SK-N-SH (cell line): ENCODE measurements around the gene ZNF606.

Source experiments
- CHD2 ChIP-seq: fragments of 150-350 bp; IDR thresholded peaks from 2 replicates; pipeline ENCODE4 v1.6.1; 2018; ENCODE audit warnings: low read length; ENCODE audit not compliant: partially characterized antibody
- ELF1 ChIP-seq: IDR thresholded peaks from 2 replicates; pipeline ENCODE4 v1.4.0; 2012
- EP300 ChIP-seq, 2 experiments: IDR thresholded peaks; 2 replicates each; pipeline versions ENCODE4 v1.4.0 to v1.6.1; 2012; ENCODE audit warnings: borderline replicate concordance in 1 of 2, low read depth in 1 of 2, low read length in 1 of 2
- EZH2phosphoT487 ChIP-seq: fragments of 200-600 bp; sonication (generic); IDR thresholded peaks from 2 replicates; pipeline ENCODE4 v1.6.1; 2017; ENCODE audit warnings: low read depth, mixed run types, mild to moderate bottlenecking, antibody characterized with exemption, moderate library complexity, borderline replicate concordance
- GATA2 ChIP-seq: sonication (generic); formaldehyde crosslinking; IDR thresholded peaks from 2 replicates; pipeline ENCODE4 v1.5.0; 2020; ENCODE audit warnings: mild to moderate bottlenecking, missing genetic modification reagents
- NFIC ChIP-seq: IDR thresholded peaks from 2 replicates; pipeline ENCODE4 v1.4.0; 2012; ENCODE audit warnings: borderline replicate concordance
- POLR2AphosphoS5 ChIP-seq: IDR thresholded peaks from 2 replicates; pipeline ENCODE4 v1.6.1; 2012; ENCODE audit warnings: low read depth, low read length
- RCOR1 ChIP-seq: fragments of 150-350 bp; IDR thresholded peaks from 2 replicates; pipeline ENCODE4 v1.6.1; 2017; ENCODE audit warnings: antibody characterized with exemption, low read length
- RXRA ChIP-seq: IDR thresholded peaks from 2 replicates; pipeline ENCODE4 v1.4.0; 2012; ENCODE audit warnings: low read depth, mild to moderate bottlenecking, borderline replicate concordance
- SMC3 ChIP-seq: IDR thresholded peaks from 2 replicates; pipeline ENCODE4 v1.6.1; 2012; ENCODE audit warnings: low read depth, low read length, improper control_type of control experiment
- TAF1 ChIP-seq: IDR thresholded peaks from 2 replicates; pipeline ENCODE4 v1.6.1; 2012; ENCODE audit warnings: low read depth, mild to moderate bottlenecking, low read length, moderate library complexity, borderline replicate concordance
- YY1 ChIP-seq: IDR thresholded peaks from 2 replicates; pipeline ENCODE4 v1.4.0; 2012; ENCODE audit warnings: low read depth, mild to moderate bottlenecking
- TF ChIP-seq, protein P1 (sequence below): fragments of 200-600 bp; sonication (generic); IDR thresholded peaks from 2 replicates; pipeline ENCODE4 v1.6.1; 2017; ENCODE audit warnings: antibody characterized with exemption, mild to moderate bottlenecking, moderate library complexity
- TF ChIP-seq, protein P2 (sequence below): IDR thresholded peaks from 2 replicates; pipeline ENCODE4 v1.4.0; 2012; ENCODE audit warnings: low read depth, borderline replicate concordance

DNA sequence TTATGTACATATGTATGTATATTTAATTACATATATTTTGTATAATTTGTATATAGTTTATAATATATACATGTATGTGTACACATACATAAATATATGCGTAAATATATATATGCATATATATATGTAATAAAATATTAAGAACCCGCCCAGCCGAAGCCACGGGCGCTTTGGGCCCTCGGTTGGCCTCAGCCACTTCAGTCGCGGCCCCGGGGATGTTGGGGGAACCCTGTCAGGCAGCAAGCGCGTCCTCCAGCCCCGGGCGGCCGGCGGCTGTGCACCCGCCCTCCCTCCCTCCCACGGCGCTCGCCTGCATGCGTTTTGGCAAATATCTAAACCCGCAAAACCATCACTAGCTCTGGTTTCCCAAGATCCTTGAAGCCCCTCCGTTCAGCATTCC is 7.9 kb upstream of the ZNF606 start:
- no peak for TF ChIP-seq GATA2 (CRISPR knock-in tag)
- no peak for TF ChIP-seq CHD2
- TF ChIP-seq, protein P1, sequence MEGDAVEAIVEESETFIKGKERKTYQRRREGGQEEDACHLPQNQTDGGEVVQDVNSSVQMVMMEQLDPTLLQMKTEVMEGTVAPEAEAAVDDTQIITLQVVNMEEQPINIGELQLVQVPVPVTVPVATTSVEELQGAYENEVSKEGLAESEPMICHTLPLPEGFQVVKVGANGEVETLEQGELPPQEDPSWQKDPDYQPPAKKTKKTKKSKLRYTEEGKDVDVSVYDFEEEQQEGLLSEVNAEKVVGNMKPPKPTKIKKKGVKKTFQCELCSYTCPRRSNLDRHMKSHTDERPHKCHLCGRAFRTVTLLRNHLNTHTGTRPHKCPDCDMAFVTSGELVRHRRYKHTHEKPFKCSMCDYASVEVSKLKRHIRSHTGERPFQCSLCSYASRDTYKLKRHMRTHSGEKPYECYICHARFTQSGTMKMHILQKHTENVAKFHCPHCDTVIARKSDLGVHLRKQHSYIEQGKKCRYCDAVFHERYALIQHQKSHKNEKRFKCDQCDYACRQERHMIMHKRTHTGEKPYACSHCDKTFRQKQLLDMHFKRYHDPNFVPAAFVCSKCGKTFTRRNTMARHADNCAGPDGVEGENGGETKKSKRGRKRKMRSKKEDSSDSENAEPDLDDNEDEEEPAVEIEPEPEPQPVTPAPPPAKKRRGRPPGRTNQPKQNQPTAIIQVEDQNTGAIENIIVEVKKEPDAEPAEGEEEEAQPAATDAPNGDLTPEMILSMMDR: no peak
- no peak for TF ChIP-seq EZH2phosphoT487
- TF ChIP-seq RCOR1: no peak
- TF ChIP-seq RXRA: no peak
- TF ChIP-seq NFIC: no peak
- TF ChIP-seq, protein P2, sequence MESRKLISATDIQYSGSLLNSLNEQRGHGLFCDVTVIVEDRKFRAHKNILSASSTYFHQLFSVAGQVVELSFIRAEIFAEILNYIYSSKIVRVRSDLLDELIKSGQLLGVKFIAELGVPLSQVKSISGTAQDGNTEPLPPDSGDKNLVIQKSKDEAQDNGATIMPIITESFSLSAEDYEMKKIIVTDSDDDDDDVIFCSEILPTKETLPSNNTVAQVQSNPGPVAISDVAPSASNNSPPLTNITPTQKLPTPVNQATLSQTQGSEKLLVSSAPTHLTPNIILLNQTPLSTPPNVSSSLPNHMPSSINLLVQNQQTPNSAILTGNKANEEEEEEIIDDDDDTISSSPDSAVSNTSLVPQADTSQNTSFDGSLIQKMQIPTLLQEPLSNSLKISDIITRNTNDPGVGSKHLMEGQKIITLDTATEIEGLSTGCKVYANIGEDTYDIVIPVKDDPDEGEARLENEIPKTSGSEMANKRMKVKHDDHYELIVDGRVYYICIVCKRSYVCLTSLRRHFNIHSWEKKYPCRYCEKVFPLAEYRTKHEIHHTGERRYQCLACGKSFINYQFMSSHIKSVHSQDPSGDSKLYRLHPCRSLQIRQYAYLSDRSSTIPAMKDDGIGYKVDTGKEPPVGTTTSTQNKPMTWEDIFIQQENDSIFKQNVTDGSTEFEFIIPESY: no peak
- TF ChIP-seq TAF1: no peak
- no peak for TF ChIP-seq POLR2AphosphoS5
- TF ChIP-seq SMC3: no peak
- TF ChIP-seq YY1: no peak
- TF ChIP-seq EP300 (IDR thresholded peaks at IDR 0.05; ENCODE audit: borderline replicate concordance in 1 of 2, low read depth in 1 of 2, low read length in 1 of 2): no peak
- TF ChIP-seq ELF1: no peak
